HEK293T (cell line): ENCODE results near the gene MYOF.

Experiments
- BHLHE40 ChIP-seq: fragments of 450-650 bp; IDR thresholded peaks from 2 replicates; pipeline ENCODE4 v1.6.1; 2016; ENCODE audit warnings: mild to moderate bottlenecking, moderate library complexity, borderline replicate concordance
- CTBP1 ChIP-seq: fragments of 450-650 bp; IDR thresholded peaks from 2 replicates; pipeline ENCODE4 v1.6.1; 2016; ENCODE audit warnings: borderline replicate concordance
- FOXA1 ChIP-seq: fragments of 450-650 bp; IDR thresholded peaks from 2 replicates; pipeline ENCODE4 v1.6.1; 2016; ENCODE audit warnings: mild to moderate bottlenecking
- FOXK2 ChIP-seq: fragments of 450-650 bp; IDR thresholded peaks from 2 replicates; pipeline ENCODE4 v1.6.1; 2016; ENCODE audit warnings: mild to moderate bottlenecking

DNA sequence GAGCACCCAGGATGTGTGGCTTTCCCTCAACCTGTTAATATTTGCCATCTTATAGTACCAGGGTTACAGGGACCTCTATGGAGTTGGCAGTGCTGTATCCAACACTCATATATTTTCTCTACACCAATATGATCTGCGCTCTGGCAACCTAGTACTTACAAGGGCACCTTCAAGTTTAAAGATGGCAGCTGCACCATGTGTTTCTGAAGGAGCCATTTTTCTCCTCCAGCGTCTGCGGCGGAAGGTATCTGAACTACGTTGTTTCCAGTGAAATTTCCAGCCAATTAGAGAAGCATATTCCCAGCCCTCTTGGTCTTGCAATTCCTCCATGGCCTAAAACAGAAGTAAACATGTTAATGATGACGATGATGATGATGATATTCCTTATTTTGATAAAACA lies 125.6 kb downstream of the MYOF start:
- TF ChIP-seq FOXA1 (no peak), BHLHE40 (no peak), CTBP1 (no peak), FOXK2 (no peak)
